Body of pancreas (tissue), 4 donors: ENCODE data around the gene DISP3.

Source experiments
- CTCF ChIP-seq, 7 experiments: fragments of 450-650 bp in 4 of 7; fragments of 200-600 bp in 3 of 7; sonication (generic) in 3 of 7; IDR thresholded peaks; one replicate each; pipeline ENCODE4 v1.5.1; 2016 to 2019; ENCODE audit warnings: antibody characterized with exemption in 7 of 7
- POLR2A ChIP-seq, 3 donors: fragments of 450-650 bp; IDR thresholded peaks; one replicate each; pipeline ENCODE4 v1.6.1; 2016; ENCODE audit warnings: antibody characterized with exemption in 3 of 3, mild to moderate bottlenecking in 2 of 3

- TF ChIP-seq POLR2A (IDR thresholded peaks at IDR 0.05) (no peak), CTCF (IDR thresholded peaks at IDR 0.05) (no peak)
Observed at GRCh38 chr1:11560061-11560460, 81.1 kb downstream of the DISP3 start.
